Heart left ventricle (tissue), 16 donors: ENCODE measurements around the gene GRXCR2. TPM values are rescaled to one million over a fixed set of nuclear protein-coding genes. Genes with fewer than 3 reads are reported as not detected.

ENCODE experiments used
- ATAC-seq, 4 donors: fragments of 200-7000 bp; cut with Tn5 transposase; one replicate each; pipeline ENCODE4 v1.9.1; 2020 to 2022; ENCODE audit warnings: moderate library complexity in 4 of 4, mild to moderate bottlenecking in 3 of 4, moderate number of reproducible peaks in 1 of 4
- DNase-seq, 5 donors: peaks; one replicate each; pipeline ENCODE4 v3.0.0-alpha.2; 2020
- H3K27ac ChIP-seq, 12 donors: fragments of 200-600 bp; sonication (generic) in 4 of 12; one replicate each; pipeline versions ENCODE4 v1.5.0 to v1.8.0; 2016 to 2022; ENCODE audit warnings: mild to moderate bottlenecking in 2 of 12
- H3K27me3 ChIP-seq, 9 donors: fragments of 200-600 bp; sonication (generic) in 2 of 9; one replicate each; pipeline versions ENCODE4 v1.5.1 to v1.8.0; 2016 to 2022; ENCODE audit warnings: mild to moderate bottlenecking in 3 of 9
- H3K36me3 ChIP-seq, 9 donors: fragments of 200-600 bp; sonication (generic) in 2 of 9; one replicate each; pipeline versions ENCODE4 v1.5.0 to v1.8.0; 2018 to 2022; ENCODE audit warnings: mild to moderate bottlenecking in 2 of 9
- H3K4me1 ChIP-seq, 12 donors: fragments of 200-600 bp; sonication (generic) in 4 of 12; one replicate each; pipeline versions ENCODE4 v1.5.0 to v1.8.0; 2016 to 2022; ENCODE audit warnings: mild to moderate bottlenecking in 3 of 12
- H3K4me3 ChIP-seq, 12 donors: fragments of 200-600 bp; sonication (generic) in 4 of 12; one replicate each; pipeline versions ENCODE4 v1.5.0 to v1.8.0; 2017 to 2022; ENCODE audit warnings: mild to moderate bottlenecking in 9 of 12, moderate library complexity in 4 of 12
- H3K9me3 ChIP-seq, 12 donors: fragments of 200-600 bp; sonication (generic) in 4 of 12; one replicate each; pipeline versions ENCODE4 v1.5.0 to v1.8.0; 2016 to 2022; ENCODE audit warnings: mild to moderate bottlenecking in 1 of 12
- CTCF ChIP-seq, 12 donors: fragments of 200-600 bp; sonication (generic) in 4 of 12; IDR thresholded peaks; one replicate each; pipeline versions ENCODE4 v1.5.0 to v1.8.0; 2018 to 2022; ENCODE audit warnings: antibody characterized with exemption in 12 of 12, mild to moderate bottlenecking in 5 of 12
- POLR2A ChIP-seq, 2 donors: fragments of 450-650 bp; IDR thresholded peaks; one replicate each; pipeline ENCODE4 v1.6.1; 2017; ENCODE audit warnings: antibody characterized with exemption in 2 of 2, mild to moderate bottlenecking in 2 of 2, moderate library complexity in 2 of 2
- WGBS, 4 donors: extraction: QIAGEN DNeasy Blood & Tissue Kit in 2 of 4; methylation state at CpG; one replicate each; pipeline versions ENCODE4 v1.1.5 to v1.1.7; 2013 to 2018; 5-methylcytosine and 5-hydroxymethylcytosine counted together
- intact Hi-C, 10 donors: fragments of 100-400 bp; cut with DNase I; formaldehyde crosslinking; loops; one replicate each; pipeline versions ENCODE4 v1.11.1 to v1.14.2; 2022
- polyA plus RNA-seq, 2 donors: library from polyadenylated mRNA; stranded (reverse); fragments of 200-250 nt; gene quantifications; one replicate each; pipeline ENCODE4 v1.2.3, GENCODE V29; 2013
- total RNA-seq, 9 donors: library from RNA; depleted of rRNA in 2 of 9; stranded (reverse); fragments of >200 nt in 2 of 9; fragmentation: NEBNext Ultra II Directional in 3 of 9; extraction: Animal tissue kit (Norgen Biotek cat#: 25700) in 3 of 9; gene quantifications; one replicate each; pipeline versions ENCODE4 v1.1.0 to v1.2.4, GENCODE V29; 2016 to 2023
- donor health status: ischemic (EF 13 %, LVEDD 7.1; RV severe dilation, severe dysfunction).
- donor health status: healthy with polysubstance abuse.
- donor health status: DM: no; HTN: yes; CAD: no.
- donor health status: DM: no; HTN: no; CAD: no.
- donor health status: ischemic (EF 25% LVEDD 6.9; RV normal size, moderate dysfunction).
- donor health status: ischemic (EF 25% LVEDD 5.7; RV mildly dilated, moderate dysfunction).
- donor health status: healthy.
- donor health status: DM: yes; HTN: yes; CAD: no.
- donor health status: ischemic (EF 35%, LVEDD 5.7; RV mildly dilated, moderate dysfunction).
- donor health status: nonischemic (EF 11% LVEDD 7.7; RV severe dilation, severe dysfunction).
- donor health status: DM: yes; HTN: yes; CAD: no.
- donor health status: PGD.
- donor health status: ischemic (EF 29% LVEDD 5.4; RV normal size, mild dysfunction).
- donor health status: nonischemic (EF 23%, LVEDD 6.1; RV moderate dilation, normal function).

GRXCR2 gene
- total and polyA plus RNA-seq, 11 donors: 0.28 to 5.7 (median 0.80) TPM; not detected in 3

- WGBS, 4 donors: 72 to 74% (median 73%) methylated on average over 5 of the region's 5 CpGs
- H3K27ac ChIP-seq: no peak overlapping the region
- ATAC-seq (peak in 2 of 4 donors; percentile 70 to 73), DNase-seq (no peak)
- H3K4me1 ChIP-seq: no peaks in the 10 kb centered on the region
- no peaks in the 10 kb centered on the region for H3K36me3 ChIP-seq
- intact Hi-C loops: loop anchor here in 1 of 10 donors (5.0 kb wide), 1 partner anchor 206 kb away; no protein-coding TSS in a partner anchor
- H3K27me3 ChIP-seq: peaks cover 0 to 5% (median 0%) of the 10 kb centered on the region in 9 donors
- TF ChIP-seq CTCF (IDR thresholded peaks at IDR 0.05): peak; percentile 13 to 61 (median 46)
- no peak for TF ChIP-seq POLR2A (IDR thresholded peaks at IDR 0.05)
- peaks cover 0 to 19% (median 2%) of the 10 kb centered on the region in 12 donors for H3K9me3 ChIP-seq
- H3K4me3 ChIP-seq: no peak overlapping the region
These were observed 15.3 kb upstream of the GRXCR2 start for GRCh38 chr5:145887976-145888574.

- Histone ChIP-seq H3K27ac (no peak overlapping the region), H3K36me3 (no peaks in the 10 kb centered on the region), H3K27me3 (peaks cover 0 to 5% (median 0%) of the 10 kb centered on the region in 9 donors), H3K4me1 (no peaks in the 10 kb centered on the region), H3K4me3 (no peak overlapping the region), H3K9me3 (peaks cover 0 to 19% (median 2%) of the 10 kb centered on the region in 12 donors)
- TF ChIP-seq CTCF (IDR thresholded peaks at IDR 0.05) (no peak), POLR2A (IDR thresholded peaks at IDR 0.05) (no peak)
- intact Hi-C loops: loop anchor here in 1 of 10 donors (5.0 kb wide), 1 partner anchor 205 kb away; no protein-coding TSS in a partner anchor
- ATAC-seq (no peak), DNase-seq (no peak)
- 85 to 91% (median 86%) methylated on average over 3 of the region's 3 CpGs for WGBS, 4 donors
These were observed 14.4 kb upstream of the GRXCR2 start for GRCh38 chr5:145887217-145887616.

- WGBS, 4 donors: 66 to 89% (median 80%) methylated on average over 2 of the region's 2 CpGs
- peak in 1 of 5 donors; percentile 47 for DNase-seq
- ATAC-seq: peak in 2 of 4 donors; percentile 39 to 67
- Histone ChIP-seq H3K4me3 (no peak overlapping the region), H3K36me3 (no peaks in the 10 kb centered on the region), H3K4me1 (no peaks in the 10 kb centered on the region), H3K27me3 (no peaks in the 10 kb centered on the region), H3K9me3 (peaks cover 0 to 4% (median 0%) of the 10 kb centered on the region in 12 donors), H3K27ac (no peak overlapping the region)
- TF ChIP-seq CTCF (IDR thresholded peaks at IDR 0.05): no peak
- TF ChIP-seq POLR2A (IDR thresholded peaks at IDR 0.05): no peak
- intact Hi-C loops: no loop called here
These were observed 2.0 kb upstream of the GRXCR2 start for GRCh38 chr5:145874765-145875164.

- 69 to 80% (median 77%) methylated on average over 8 of the region's 8 CpGs for WGBS, 4 donors
- intact Hi-C loops: no loop called here
- no peaks in the 10 kb centered on the region for H3K9me3 ChIP-seq
- H3K27ac ChIP-seq: no peak overlapping the region
- TF ChIP-seq CTCF (IDR thresholded peaks at IDR 0.05) (no peak), POLR2A (IDR thresholded peaks at IDR 0.05) (no peak)
- no peaks in the 10 kb centered on the region for H3K4me1 ChIP-seq
- H3K4me3 ChIP-seq: no peak overlapping the region
- ATAC-seq: no peak
- no peak for DNase-seq
- H3K36me3 ChIP-seq: no peaks in the 10 kb centered on the region
- no peaks in the 10 kb centered on the region for H3K27me3 ChIP-seq
These were observed 328 bp downstream of the GRXCR2 start for GRCh38 chr5:145872486-145872885.
